ENCODE results near the gene NMNAT2. TPM values are rescaled to one million over a fixed set of nuclear protein-coding genes. Genes with fewer than 3 reads are reported as not detected.

Gene NMNAT2
- total and polyA plus RNA-seq, 2 of the 8 experiments (the other 6 are each of a cell fraction or from before 2014, with no cell fraction given): 6.5 to 20.9 TPM

DNA sequence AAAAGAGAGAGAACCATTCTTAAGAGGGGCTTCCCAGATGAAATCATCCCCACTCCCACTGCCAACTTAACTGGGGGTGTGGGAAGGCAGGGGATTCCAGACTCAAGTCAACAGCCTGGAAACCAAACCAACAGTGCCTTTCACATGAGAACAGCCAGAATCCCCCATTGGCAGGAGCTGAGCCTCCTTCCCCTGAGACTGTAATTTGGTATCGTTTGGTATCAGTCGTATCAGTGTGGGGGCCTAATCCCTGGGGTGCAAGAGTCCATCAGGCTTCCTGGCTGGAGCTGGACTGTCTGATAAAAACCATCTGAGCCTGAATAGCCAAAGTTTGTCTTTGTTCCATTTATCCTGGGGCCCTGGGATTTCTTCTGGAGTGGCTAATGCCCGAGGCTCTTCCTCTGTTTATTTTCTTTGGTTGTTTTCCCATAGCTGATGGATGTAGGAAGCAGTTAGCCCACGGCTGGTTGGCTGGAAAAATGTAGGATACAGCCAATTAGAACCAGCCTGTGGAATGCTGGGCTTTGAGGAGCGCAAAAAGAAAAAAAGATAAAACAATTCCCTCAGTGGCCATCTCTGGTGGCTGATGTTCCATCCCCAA lies 147.5 kb downstream of the NMNAT2 start:
- Histone ChIP-seq H3K9me3 (ENCODE audit: insufficient read depth in 2 of 2, low read depth in 1 of 2, low read length in 1 of 2) (no peaks in the 10 kb centered on the region), H3K4me1 (replicated peaks in 1 of 4; ENCODE audit: control insufficient read depth in 3 of 4, insufficient read depth in 4 of 4, low read length in 3 of 4) (no peaks in the 10 kb centered on the region; a peak in 1 of 7 replicates), H3K56ac (replicated peaks; ENCODE audit: insufficient read length, low read depth, low read length) (no peak overlapping the region), H3K36me3 (ENCODE audit: control insufficient read depth in 2 of 4, insufficient read depth in 4 of 4, low read length in 3 of 4) (no peaks in the 10 kb centered on the region), H4K5ac (ENCODE audit: insufficient read length, low read depth, low read length) (no peak overlapping the region), H4K8ac (ENCODE audit: extremely low read depth, insufficient read depth, low read length) (no peak overlapping the region), H2BK20ac (ENCODE audit: low read length) (no peak overlapping the region), H3K79me1 (ENCODE audit: low read depth, low read length) (no peaks in the 10 kb centered on the region), H3K4me2 (ENCODE audit: insufficient read depth in 1 of 2, low read depth in 2 of 2, low read length in 2 of 2) (no peak overlapping the region), H2AFZ (ENCODE audit: low read length) (no peak overlapping the region), H2BK15ac (ENCODE audit: low read length) (no peak overlapping the region), H3K23ac (ENCODE audit: insufficient read length) (no peak overlapping the region), H2BK120ac (replicated peaks; ENCODE audit: low read depth, low read length) (no peak overlapping the region), H4K20me1 (replicated peaks in 1 of 2; ENCODE audit: control insufficient read depth in 1 of 2, insufficient read depth in 2 of 2, low read length in 2 of 2) (no peaks in the 10 kb centered on the region), H3K23me2 (ENCODE audit: low read depth, low read length) (no peaks in the 10 kb centered on the region), H3K4me3 (ENCODE audit: extremely low read depth in 1 of 4, insufficient read depth in 2 of 4, low read depth in 3 of 4, low read length in 4 of 4) (no peak overlapping the region), H3K14ac (ENCODE audit: insufficient read length) (no peak overlapping the region), H3K27ac (ENCODE audit: low read depth, low read length) (no peak overlapping the region), H2BK12ac (ENCODE audit: low read depth, low read length) (no peak overlapping the region), H3K9ac (replicated peaks in 1 of 4; ENCODE audit: extremely low read depth in 1 of 4, low read depth in 3 of 4, low read length in 3 of 4) (no peak overlapping the region), H2BK5ac (ENCODE audit: low read depth, low read length) (no peak overlapping the region), H2AK5ac (ENCODE audit: low read depth, low read length) (no peak overlapping the region), H3K4ac (replicated peaks; ENCODE audit: insufficient read length, low read depth, low read length) (no peak overlapping the region), H3K18ac (ENCODE audit: extremely low read depth, low read length) (no peak overlapping the region), H4K91ac (replicated peaks; ENCODE audit: insufficient read length, low read length) (no peak overlapping the region), H3K27me3 (replicated peaks in 1 of 4; ENCODE audit: control insufficient read depth in 3 of 4, extremely low read depth in 1 of 4, insufficient read depth in 3 of 4, low read length in 3 of 4) (no peaks in the 10 kb centered on the region), H3K79me2 (ENCODE audit: control insufficient read depth in 1 of 2, insufficient read depth in 2 of 2, low read length in 2 of 2) (no peaks in the 10 kb centered on the region)
- ChIA-PET CTCF (ENCODE audit: partially characterized antibody) (interaction anchor here (0.6 to 7.4 kb wide), 9 partner anchors 10 to 334 kb away, joined by 3 to 53 read pairs (median 3); no protein-coding TSS in a partner anchor), POLR2A (ENCODE audit: partially characterized antibody) (no interaction called here)
- no peak for FAIRE-seq
- no peak for DNase-seq (ENCODE audit: low read depth in 1 of 2, low spot score in 2 of 2)
- WGBS, 2 experiments (ENCODE audit: extremely low coverage in 1 of 2, insufficient coverage in 1 of 2, insufficient read length in 1 of 2, insufficient replicate concordance in 2 of 2, low coverage in 1 of 2, low lambda C conversion rate in 2 of 2, missing lambda C conversion rate in 1 of 2): 90% methylated on average over 5 of the region's 5 CpGs; no CpG with 5 or more reads in 1 of the 2 experiments
- TF ChIP-seq, protein P1, sequence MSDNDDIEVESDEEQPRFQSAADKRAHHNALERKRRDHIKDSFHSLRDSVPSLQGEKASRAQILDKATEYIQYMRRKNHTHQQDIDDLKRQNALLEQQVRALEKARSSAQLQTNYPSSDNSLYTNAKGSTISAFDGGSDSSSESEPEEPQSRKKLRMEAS (IDR thresholded peaks at IDR 0.05): no peak
- TF ChIP-seq KDM1A (IDR thresholded peaks at IDR 0.05; ENCODE audit: borderline replicate concordance, low read length): no peak
- no peak for TF ChIP-seq RAD21 (IDR thresholded peaks at IDR 0.05 in 1 of 2, conservative IDR thresholded peaks at IDR 0.05 in 1 of 2; ENCODE audit: low read depth in 2 of 2, low read length in 2 of 2)
- no peak for TF ChIP-seq POLR2AphosphoS5 (IDR thresholded peaks at IDR 0.05; ENCODE audit: low read depth, low read length)
- TF ChIP-seq, protein P2, sequence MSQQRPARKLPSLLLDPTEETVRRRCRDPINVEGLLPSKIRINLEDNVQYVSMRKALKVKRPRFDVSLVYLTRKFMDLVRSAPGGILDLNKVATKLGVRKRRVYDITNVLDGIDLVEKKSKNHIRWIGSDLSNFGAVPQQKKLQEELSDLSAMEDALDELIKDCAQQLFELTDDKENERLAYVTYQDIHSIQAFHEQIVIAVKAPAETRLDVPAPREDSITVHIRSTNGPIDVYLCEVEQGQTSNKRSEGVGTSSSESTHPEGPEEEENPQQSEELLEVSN (IDR thresholded peaks at IDR 0.05): no peak
- TF ChIP-seq SIN3A (conservative IDR thresholded peaks at IDR 0.05 in 1 of 2, IDR thresholded peaks at IDR 0.05 in 1 of 2; ENCODE audit: low read depth in 1 of 2, low read length in 2 of 2): no peak
- no peak for TF ChIP-seq ZNF274 (IDR thresholded peaks at IDR 0.05; ENCODE audit: borderline replicate concordance, extremely low read depth, low read length)
- no peak for TF ChIP-seq SP4 (IDR thresholded peaks at IDR 0.05; ENCODE audit: low read length)
- TF ChIP-seq, protein P3, sequence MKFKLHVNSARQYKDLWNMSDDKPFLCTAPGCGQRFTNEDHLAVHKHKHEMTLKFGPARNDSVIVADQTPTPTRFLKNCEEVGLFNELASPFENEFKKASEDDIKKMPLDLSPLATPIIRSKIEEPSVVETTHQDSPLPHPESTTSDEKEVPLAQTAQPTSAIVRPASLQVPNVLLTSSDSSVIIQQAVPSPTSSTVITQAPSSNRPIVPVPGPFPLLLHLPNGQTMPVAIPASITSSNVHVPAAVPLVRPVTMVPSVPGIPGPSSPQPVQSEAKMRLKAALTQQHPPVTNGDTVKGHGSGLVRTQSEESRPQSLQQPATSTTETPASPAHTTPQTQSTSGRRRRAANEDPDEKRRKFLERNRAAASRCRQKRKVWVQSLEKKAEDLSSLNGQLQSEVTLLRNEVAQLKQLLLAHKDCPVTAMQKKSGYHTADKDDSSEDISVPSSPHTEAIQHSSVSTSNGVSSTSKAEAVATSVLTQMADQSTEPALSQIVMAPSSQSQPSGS (IDR thresholded peaks at IDR 0.05; ENCODE audit: low read length): no peak
- no peak for TF ChIP-seq SIX5 (IDR thresholded peaks at IDR 0.05; ENCODE audit: low read depth, low read length)
